CD4-positive, alpha-beta T cell treated with Interferon gamma for 1 hour (primary cell): ENCODE results near the gene KRT78.

Source experiments
- DNase-seq: peaks from one replicate; pipeline ENCODE4 v3.0.0-alpha.2; 2020

The KRT78 gene

GRCh38 chr12:52794479-52795331 lies 54.1 kb downstream of the KRT78 start:
- DNase-seq: no peak

- no peak for DNase-seq
Measured at GRCh38 chr12:52792185-52793029, 56.4 kb downstream of the KRT78 start.

- DNase-seq: no peak
Measured at GRCh38 chr12:52791271-52792184, 57.3 kb downstream of the KRT78 start.

- DNase-seq: no peak
Measured at GRCh38 chr12:52790427-52791270, 58.1 kb downstream of the KRT78 start.

GRCh38 chr12:52789637-52790426 lies 59.0 kb downstream of the KRT78 start:
- no peak for DNase-seq

GRCh38 chr12:52788876-52789636 lies 59.7 kb downstream of the KRT78 start:
- DNase-seq: no peak

- no peak for DNase-seq
Measured at GRCh38 chr12:52788192-52788875, 60.5 kb downstream of the KRT78 start.
